Measurements from ENCODE around the gene ETV3. TPM values are rescaled to one million over a fixed set of nuclear protein-coding genes. Genes with fewer than 3 reads are reported as not detected.

ETV3 gene
- total and polyA plus RNA-seq, 2 of the 8 experiments (the other 6 are each of a cell fraction or from before 2014, with no cell fraction given) = 6.0 to 23.8 TPM

DNA sequence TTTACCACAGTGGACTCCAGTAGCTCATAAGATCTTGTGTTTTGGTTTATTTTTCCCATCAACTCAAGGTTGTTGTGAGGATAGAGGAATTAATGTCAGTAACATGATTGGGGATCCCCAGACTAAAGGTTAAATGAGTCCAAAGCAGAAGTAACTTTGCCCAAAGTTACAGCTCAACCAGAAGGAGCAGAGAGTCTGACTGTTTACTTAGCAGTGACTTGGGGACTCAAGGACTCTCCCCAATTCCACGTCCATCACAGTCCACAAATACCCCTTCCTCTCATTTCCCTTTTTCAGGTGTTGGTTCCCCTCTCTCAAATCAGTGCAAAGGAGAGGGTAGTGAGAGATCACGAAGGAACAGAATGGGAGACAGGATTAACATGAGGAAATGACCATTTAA, 4.0 kb upstream of the ETV3 start:
- POLR2A ChIA-PET (ENCODE audit: partially characterized antibody) = interaction anchor here (1.2 to 10.5 kb wide), 3 partner anchors 8 to 39 kb away, joined by 3 to 70 read pairs (median 4); no protein-coding TSS in a partner anchor
- no peak for FAIRE-seq

More for the DNA sequence above, 4.0 kb upstream of the ETV3 start:
- no peak overlapping the region for H3K18ac ChIP-seq (ENCODE audit: extremely low read depth, low read length)
- no peak overlapping the region for H3K4me3 ChIP-seq (ENCODE audit: extremely low read depth in 1 of 4, insufficient read depth in 2 of 4, low read depth in 3 of 4, low read length in 4 of 4)
- peaks cover 2 to 13% (median 7%) of the 10 kb centered on the region in 4 experiments; a peak in 4 of 7 replicates for H3K4me1 ChIP-seq (replicated peaks in 1 of 4; ENCODE audit: control insufficient read depth in 3 of 4, insufficient read depth in 4 of 4, low read length in 3 of 4)
- H2BK120ac ChIP-seq (replicated peaks; ENCODE audit: low read depth, low read length) = no peak overlapping the region
- no peak overlapping the region for H4K8ac ChIP-seq (ENCODE audit: extremely low read depth, insufficient read depth, low read length)
- H3K27me3 ChIP-seq (replicated peaks in 1 of 4; ENCODE audit: control insufficient read depth in 3 of 4, extremely low read depth in 1 of 4, insufficient read depth in 3 of 4, low read length in 3 of 4) = peaks cover 0 to 1% (median 0%) of the 10 kb centered on the region in 4 experiments; a peak in 1 of 7 replicates
- no peak overlapping the region for H4K5ac ChIP-seq (ENCODE audit: insufficient read length, low read depth, low read length)
- H3K4ac ChIP-seq (replicated peaks; ENCODE audit: insufficient read length, low read depth, low read length) = no peak overlapping the region
- CTCF ChIA-PET (ENCODE audit: partially characterized antibody) = interaction anchor here (0.9 to 16.2 kb wide), 6 partner anchors 12 to 240 kb away, joined by 3 to 187 read pairs (median 4); no protein-coding TSS in a partner anchor
- no peak overlapping the region for H3K27ac ChIP-seq (ENCODE audit: low read depth, low read length)
- H3K9me3 ChIP-seq (ENCODE audit: insufficient read depth in 2 of 2, low read depth in 1 of 2, low read length in 1 of 2) = no peaks in the 10 kb centered on the region
- no peak for DNase-seq (ENCODE audit: low read depth in 1 of 2, low spot score in 2 of 2)
- peaks cover 4 to 7% of the 10 kb centered on the region in 2 experiments; a peak in 3 of 4 replicates for H3K79me2 ChIP-seq (ENCODE audit: control insufficient read depth in 1 of 2, insufficient read depth in 2 of 2, low read length in 2 of 2)
- no peak overlapping the region for H3K14ac ChIP-seq (ENCODE audit: insufficient read length)
- no peak overlapping the region for H2AFZ ChIP-seq (ENCODE audit: low read length)
- peaks cover 10% of the 10 kb centered on the region; the same call in 1 of the 2 replicates for H3K23me2 ChIP-seq (ENCODE audit: low read depth, low read length)
- H3K36me3 ChIP-seq (ENCODE audit: control insufficient read depth in 2 of 4, insufficient read depth in 4 of 4, low read length in 3 of 4) = no peaks in the 10 kb centered on the region
- no peak overlapping the region for H3K23ac ChIP-seq (ENCODE audit: insufficient read length)
- H2BK15ac ChIP-seq (ENCODE audit: low read length) = no peak overlapping the region
- H2AK5ac ChIP-seq (ENCODE audit: low read depth, low read length) = no peak overlapping the region
- H2BK20ac ChIP-seq (ENCODE audit: low read length) = no peak overlapping the region
- H3K79me1 ChIP-seq (ENCODE audit: low read depth, low read length) = peaks cover 3% of the 10 kb centered on the region; the same call in 1 of the 2 replicates
- H3K56ac ChIP-seq (replicated peaks; ENCODE audit: insufficient read length, low read depth, low read length) = no peak overlapping the region
- peaks cover 4 to 6% of the 10 kb centered on the region in 2 experiments for H4K20me1 ChIP-seq (replicated peaks in 1 of 2; ENCODE audit: control insufficient read depth in 1 of 2, insufficient read depth in 2 of 2, low read length in 2 of 2)
- H2BK5ac ChIP-seq (ENCODE audit: low read depth, low read length) = no peak overlapping the region
- 70% methylated on average over 2 of the region's 2 CpGs; no CpG with 5 or more reads in 1 of the 2 experiments for WGBS, 2 experiments (ENCODE audit: extremely low coverage in 1 of 2, insufficient coverage in 1 of 2, insufficient read length in 1 of 2, insufficient replicate concordance in 2 of 2, low coverage in 1 of 2, low lambda C conversion rate in 2 of 2, missing lambda C conversion rate in 1 of 2)
- TF ChIP-seq CBX5 (IDR thresholded peaks at IDR 0.05; ENCODE audit: low read depth, low read length) = no peak
- no peak for TF ChIP-seq CREB1 (IDR thresholded peaks at IDR 0.05)
- no peak overlapping the region for H4K91ac ChIP-seq (replicated peaks; ENCODE audit: insufficient read length, low read length)
- no peak overlapping the region for H3K4me2 ChIP-seq (ENCODE audit: insufficient read depth in 1 of 2, low read depth in 2 of 2, low read length in 2 of 2)
- no peak overlapping the region for H2BK12ac ChIP-seq (ENCODE audit: low read depth, low read length)
- no peak overlapping the region for H3K9ac ChIP-seq (replicated peaks in 1 of 4; ENCODE audit: extremely low read depth in 1 of 4, low read depth in 3 of 4, low read length in 3 of 4)

All from H1 (cell line).